ENCODE results near the gene S100A3. TPM values are rescaled to one million over a fixed set of nuclear protein-coding genes. Genes with fewer than 3 reads are reported as not detected.

The S100A3 gene
- total and polyA plus RNA-seq, 2 of the 13 experiments (the other 11 are each of a cell fraction or from before 2014, with no cell fraction given) = 2.5 to 4.5 TPM

GRCh38 chr1:153585006-153585405, 35.9 kb upstream of the S100A3 start:
- no peaks in the 10 kb centered on the region for H3K9me3 ChIP-seq (ENCODE audit: low read length)
- no peaks in the 10 kb centered on the region for H3K4me1 ChIP-seq (ENCODE audit: insufficient read depth, low read length)
- WGBS (ENCODE audit: low lambda C conversion rate) = 89% methylated on average over 1 of the region's 1 CpG
- in situ Hi-C loops (cut with HindIII; ENCODE audit: extremely low pct_ligation_motif_present, low pct_unique_long_range_greater_than_20kb) (no loop called here), intact Hi-C loops (cut with micrococcal nuclease; ENCODE audit: unreplicated experiment) (no loop called here)
- no peak for TF ChIP-seq BCL3 (CRISPR knock-in tag; IDR thresholded peaks at IDR 0.05)
- TF ChIP-seq ZNF850 (CRISPR knock-in tag; conservative IDR thresholded peaks at IDR 0.05) = no peak
- no peak for TF ChIP-seq ZNF546 (CRISPR knock-in tag; conservative IDR thresholded peaks at IDR 0.05)
- TF ChIP-seq CHD2 (IDR thresholded peaks at IDR 0.05; ENCODE audit: low read depth, low read length) = no peak
- no peak for TF ChIP-seq KAT2B (IDR thresholded peaks at IDR 0.05; ENCODE audit: borderline replicate concordance, low read depth, low read length)
- TF ChIP-seq ZNF780A (CRISPR knock-in tag; IDR thresholded peaks at IDR 0.05) = no peak
- TF ChIP-seq ZNF205 (CRISPR knock-in tag; IDR thresholded peaks at IDR 0.05) = no peak
- TF ChIP-seq ZNF503 (CRISPR knock-in tag; IDR thresholded peaks at IDR 0.05) = no peak
- no peak for TF ChIP-seq ZBTB10 (CRISPR knock-in tag; IDR thresholded peaks at IDR 0.05; ENCODE audit: borderline replicate concordance)
- no peak for TF ChIP-seq RNF219 (CRISPR knock-in tag; IDR thresholded peaks at IDR 0.05)
- TF ChIP-seq NR3C1 (CRISPR knock-in tag; IDR thresholded peaks at IDR 0.05) = no peak
- no TSS peak for BruUV-seq (replicated peaks)
- no peak overlapping the region for H2AFZ ChIP-seq (ENCODE audit: low read length)
- ATAC-seq (no peak), FAIRE-seq (no peak), DNase-seq (ENCODE audit: low spot score) (no peak)
- H3K27me3 ChIP-seq (ENCODE audit: control insufficient read depth in 1 of 2, insufficient read depth in 2 of 2, low read length in 2 of 2) = 0 out of 5 replicates have a peak, but pooled peaks cover 1 to 3% of the 10 kb centered on the region in 2 experiments
- H3K36me3 ChIP-seq (replicated peaks in 1 of 2; ENCODE audit: control insufficient read depth in 1 of 2, insufficient read depth in 2 of 2, low read length in 2 of 2) = no peaks in the 10 kb centered on the region
- POLR2A ChIA-PET = no interaction called here
- H3K9ac ChIP-seq (ENCODE audit: insufficient read depth, low read depth, low read length) = no peak overlapping the region
- no peak overlapping the region for H3K4me2 ChIP-seq (ENCODE audit: low read depth, low read length)
- H4K20me1 ChIP-seq (ENCODE audit: insufficient read depth, low read length) = no peaks in the 10 kb centered on the region
- CTCF ChIA-PET (ENCODE audit: low intra/inter-chr PET ratio, low total read pairs) = no interaction called here
- no peaks in the 10 kb centered on the region for H3K79me2 ChIP-seq (ENCODE audit: insufficient read depth, low read length)
- H3K27ac ChIP-seq (ENCODE audit: extremely low read length, insufficient read depth, low read length) = no peak overlapping the region
- no peak overlapping the region for H3K4me3 ChIP-seq (replicated peaks in 1 of 3; ENCODE audit: insufficient read depth in 1 of 3, low read depth in 2 of 3, low read length in 3 of 3)

All from HepG2 (cell line).